C4-2B (cell line): Measurements from ENCODE around the gene TRAPPC12.

Source experiments
- CTCF ChIP-seq: fragments of 450-650 bp; conservative IDR thresholded peaks from 2 replicates; pipeline ENCODE4 v1.5.1; 2017; ENCODE audit warnings: mild to moderate bottlenecking
- ZFX ChIP-seq: fragments of 450-650 bp; IDR thresholded peaks from 2 replicates; pipeline ENCODE4 v1.6.1; 2017

GRCh38 chr2:3433776-3434400 is 54.4 kb downstream of the TRAPPC12 start:
- no peak for TF ChIP-seq CTCF
- no peak for TF ChIP-seq ZFX
